ENCODE data around the gene ANKRD61. TPM values are rescaled to one million over a fixed set of nuclear protein-coding genes. Genes with fewer than 3 reads are reported as not detected.

ANKRD61 gene
- total RNA-seq, 4 donors from 2014 or later: 0.44 to 1.3 TPM; not detected in 2

- TF ChIP-seq CTCF (IDR thresholded peaks at IDR 0.05; ENCODE audit: low read depth): no peak
These were observed 15.1 kb upstream of the ANKRD61 start for GRCh38 chr7:6015917-6016652.

- no peak for TF ChIP-seq CTCF (IDR thresholded peaks at IDR 0.05; ENCODE audit: low read depth)
These were observed 14.6 kb upstream of the ANKRD61 start for GRCh38 chr7:6016653-6016966.

GRCh38 chr7:6020371-6021286 lies 10.5 kb upstream of the ANKRD61 start:
- TF ChIP-seq CTCF (IDR thresholded peaks at IDR 0.05; ENCODE audit: low read depth): no peak

DNA sequence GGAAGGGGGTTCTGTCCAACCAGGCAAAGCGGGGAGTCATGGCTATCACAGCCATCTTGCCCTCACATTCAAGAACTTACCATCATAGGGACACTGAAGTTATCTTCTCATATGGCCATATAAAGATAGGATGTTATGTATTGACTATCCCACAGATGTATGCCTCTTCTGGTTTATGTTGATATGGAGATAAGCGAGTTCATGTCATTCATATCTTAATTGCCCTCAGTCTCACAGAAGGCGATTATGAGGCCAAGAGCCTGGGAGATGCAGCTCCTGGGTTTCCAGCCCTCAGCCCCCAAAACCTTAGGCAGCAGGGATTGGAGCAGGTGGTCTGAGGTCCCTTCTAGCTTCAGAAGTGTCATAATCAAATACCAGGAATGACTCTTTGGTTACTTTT lies 8.5 kb upstream of the ANKRD61 start:
- no peak for TF ChIP-seq CTCF (IDR thresholded peaks at IDR 0.05; ENCODE audit: low read depth)

GRCh38 chr7:6023974-6024435 lies 7.2 kb upstream of the ANKRD61 start:
- TF ChIP-seq CTCF (IDR thresholded peaks at IDR 0.05; ENCODE audit: low read depth): no peak

DNA sequence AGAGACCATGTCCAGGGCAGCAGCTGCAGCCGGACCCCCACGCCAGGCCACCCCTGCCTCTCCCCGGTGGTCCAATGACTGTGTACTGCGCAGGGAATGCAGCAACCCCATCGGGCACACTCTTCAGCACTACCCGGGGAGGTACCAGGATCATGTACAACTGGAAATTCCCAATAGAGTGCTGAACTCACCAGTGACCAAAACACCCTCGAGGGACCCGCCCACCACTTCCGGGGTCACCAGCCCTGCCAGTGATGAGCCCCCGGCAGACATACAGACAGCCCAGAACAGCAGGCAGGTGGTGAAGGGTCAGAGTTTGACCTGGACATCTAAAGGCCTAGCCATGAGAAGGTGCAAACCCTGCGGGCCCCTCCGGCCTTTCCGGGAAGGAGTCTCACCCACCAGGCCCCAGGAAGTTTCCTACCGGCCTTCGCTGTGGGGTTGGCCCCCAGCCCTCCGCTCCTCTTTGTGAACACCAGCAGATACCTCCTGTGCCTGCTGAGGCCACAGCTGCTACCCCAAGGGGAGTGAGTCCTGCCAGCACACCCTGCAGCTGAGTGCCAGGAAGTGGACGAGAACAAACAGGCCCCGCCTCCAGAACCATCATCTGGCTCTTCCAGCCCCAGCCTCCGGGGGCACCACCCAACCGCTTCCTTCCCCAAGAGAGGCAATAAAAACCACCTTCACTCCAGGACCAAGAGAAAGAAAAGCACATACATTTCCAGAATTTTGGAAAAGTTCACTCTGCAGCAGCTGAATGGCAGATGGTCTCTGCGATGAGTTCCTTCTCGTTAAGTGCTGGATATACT lies 5.0 kb upstream of the ANKRD61 start:
- TF ChIP-seq CTCF (IDR thresholded peaks at IDR 0.05; ENCODE audit: low read depth): no peak

Data from subcutaneous adipose tissue (tissue), 4 donors.